Measurements from ENCODE around the gene KDM7A. TPM values are rescaled to one million over a fixed set of nuclear protein-coding genes. Genes with fewer than 3 reads are reported as not detected.

The KDM7A gene
- total RNA-seq, 4 donors from 2014 or later: 21.9 to 84.2 (median 54.6) TPM

DNA sequence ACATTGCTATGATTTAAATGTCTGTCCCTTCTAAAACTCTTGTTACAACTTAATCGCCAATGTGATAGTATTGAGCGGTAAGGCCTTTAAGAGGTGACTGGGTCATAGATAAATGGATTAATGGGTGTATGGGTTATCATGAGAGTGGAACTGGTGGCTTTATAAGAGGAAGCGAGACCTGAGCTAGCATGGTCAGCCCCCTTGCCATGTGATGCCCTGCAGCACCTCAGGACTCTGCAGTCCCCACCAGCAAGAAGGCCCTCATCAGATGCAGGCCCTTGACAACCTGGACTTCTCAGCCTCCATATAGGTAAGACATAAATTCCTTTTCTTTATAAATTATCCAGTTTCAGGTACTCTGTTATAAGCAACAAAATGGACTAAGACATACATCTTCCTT lies 129.6 kb downstream of the KDM7A start:
- no peak for DNase-seq
- peaks cover 0 to 3% (median 0%) of the 10 kb centered on the region in 4 donors for H3K36me3 ChIP-seq
- intact Hi-C loops (cut with DNase I; ENCODE audit: low total_unique reads): no loop called here
- no peaks in the 10 kb centered on the region for H3K27me3 ChIP-seq
- peaks cover 0 to 32% (median 21%) of the 10 kb centered on the region in 4 donors for H3K4me1 ChIP-seq
- no peaks in the 10 kb centered on the region for H3K9me3 ChIP-seq
- no peak overlapping the region for H3K4me3 ChIP-seq
- TF ChIP-seq POLR2AphosphoS5 (IDR thresholded peaks at IDR 0.05) (no peak), EP300 (IDR thresholded peaks at IDR 0.05; ENCODE audit: low read depth) (no peak), POLR2A (IDR thresholded peaks at IDR 0.05) (no peak)
- TF ChIP-seq, protein P1, sequence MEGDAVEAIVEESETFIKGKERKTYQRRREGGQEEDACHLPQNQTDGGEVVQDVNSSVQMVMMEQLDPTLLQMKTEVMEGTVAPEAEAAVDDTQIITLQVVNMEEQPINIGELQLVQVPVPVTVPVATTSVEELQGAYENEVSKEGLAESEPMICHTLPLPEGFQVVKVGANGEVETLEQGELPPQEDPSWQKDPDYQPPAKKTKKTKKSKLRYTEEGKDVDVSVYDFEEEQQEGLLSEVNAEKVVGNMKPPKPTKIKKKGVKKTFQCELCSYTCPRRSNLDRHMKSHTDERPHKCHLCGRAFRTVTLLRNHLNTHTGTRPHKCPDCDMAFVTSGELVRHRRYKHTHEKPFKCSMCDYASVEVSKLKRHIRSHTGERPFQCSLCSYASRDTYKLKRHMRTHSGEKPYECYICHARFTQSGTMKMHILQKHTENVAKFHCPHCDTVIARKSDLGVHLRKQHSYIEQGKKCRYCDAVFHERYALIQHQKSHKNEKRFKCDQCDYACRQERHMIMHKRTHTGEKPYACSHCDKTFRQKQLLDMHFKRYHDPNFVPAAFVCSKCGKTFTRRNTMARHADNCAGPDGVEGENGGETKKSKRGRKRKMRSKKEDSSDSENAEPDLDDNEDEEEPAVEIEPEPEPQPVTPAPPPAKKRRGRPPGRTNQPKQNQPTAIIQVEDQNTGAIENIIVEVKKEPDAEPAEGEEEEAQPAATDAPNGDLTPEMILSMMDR (IDR thresholded peaks at IDR 0.05): no peak
- in situ Hi-C loops (cut with MboI; ENCODE audit: low pct_ligation_motif_present in 1 of 4, low pct_unique_long_range_greater_than_20kb in 1 of 4, low sequenced_read_pairs in 3 of 4): no loop called here
- no peak overlapping the region for H3K27ac ChIP-seq
- 99 to 100% methylated on average over 2 to 3 of the region's 3 CpGs for WGBS, 2 donors (ENCODE audit: low coverage in 1 of 2)

DNA sequence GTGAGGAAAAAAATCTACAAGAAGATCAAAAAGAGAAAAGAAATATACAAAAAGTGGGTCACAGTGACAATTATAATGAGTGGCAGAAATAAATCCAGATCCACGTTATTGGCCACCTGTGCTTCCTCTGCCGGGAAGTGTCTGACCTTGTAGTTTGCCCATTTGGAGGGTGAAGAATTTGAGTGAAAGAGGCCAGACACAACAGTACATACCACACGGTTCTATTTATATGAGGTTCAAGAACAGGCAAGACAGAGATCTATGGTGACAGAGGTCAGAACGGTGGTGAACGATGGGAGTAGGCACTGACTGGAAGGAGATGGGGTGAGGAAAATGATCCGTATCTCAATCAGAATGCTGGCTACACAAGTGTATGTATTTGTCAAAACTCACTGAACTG lies 131.1 kb downstream of the KDM7A start:
- DNase-seq: no peak
- Histone ChIP-seq H3K9me3 (no peaks in the 10 kb centered on the region), H3K4me1 (peaks cover 0 to 32% (median 21%) of the 10 kb centered on the region in 4 donors), H3K36me3 (peaks cover 0 to 6% (median 2%) of the 10 kb centered on the region in 4 donors), H3K4me3 (no peak overlapping the region), H3K27ac (no peak overlapping the region), H3K27me3 (no peaks in the 10 kb centered on the region)
- in situ Hi-C loops (cut with MboI; ENCODE audit: low pct_ligation_motif_present in 1 of 4, low pct_unique_long_range_greater_than_20kb in 1 of 4, low sequenced_read_pairs in 3 of 4): no loop called here
- TF ChIP-seq, protein P1 (IDR thresholded peaks at IDR 0.05): no peak
- TF ChIP-seq POLR2AphosphoS5 (IDR thresholded peaks at IDR 0.05): no peak
- no peak for TF ChIP-seq POLR2A (IDR thresholded peaks at IDR 0.05)
- TF ChIP-seq EP300 (IDR thresholded peaks at IDR 0.05; ENCODE audit: low read depth): no peak
- intact Hi-C loops (cut with DNase I; ENCODE audit: low total_unique reads): no loop called here
- 74 to 79% methylated on average over 4 to 6 of the region's 6 CpGs for WGBS, 2 donors (ENCODE audit: low coverage in 1 of 2)

DNA sequence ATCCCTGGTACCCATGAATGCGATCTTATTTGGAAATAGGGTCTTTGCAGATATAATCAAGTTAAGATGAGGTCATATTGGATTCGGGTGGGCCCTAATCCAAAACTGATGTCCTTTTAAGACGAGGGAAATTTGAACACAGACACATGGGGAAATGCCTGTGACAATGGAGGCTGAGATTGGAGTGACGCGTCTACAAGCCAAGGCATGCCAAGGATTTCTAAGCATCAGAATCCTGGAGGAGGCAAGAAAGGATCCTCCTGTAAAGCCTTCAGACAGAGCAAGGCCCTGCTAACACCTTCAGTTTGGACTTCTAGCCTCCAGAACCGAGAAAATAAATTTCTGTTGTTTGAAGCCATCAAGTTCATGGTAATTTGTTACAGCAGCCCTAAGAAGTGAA lies 132.5 kb downstream of the KDM7A start:
- Histone ChIP-seq H3K27ac (no peak overlapping the region), H3K4me3 (no peak overlapping the region), H3K4me1 (peaks cover 0 to 20% (median 12%) of the 10 kb centered on the region in 4 donors), H3K27me3 (no peaks in the 10 kb centered on the region), H3K36me3 (peaks cover 0 to 14% (median 2%) of the 10 kb centered on the region in 4 donors), H3K9me3 (no peaks in the 10 kb centered on the region)
- in situ Hi-C loops (cut with MboI; ENCODE audit: low pct_ligation_motif_present in 1 of 4, low pct_unique_long_range_greater_than_20kb in 1 of 4, low sequenced_read_pairs in 3 of 4) (no loop called here), intact Hi-C loops (cut with DNase I; ENCODE audit: low total_unique reads) (no loop called here)
- TF ChIP-seq EP300 (IDR thresholded peaks at IDR 0.05; ENCODE audit: low read depth): no peak
- TF ChIP-seq POLR2A (IDR thresholded peaks at IDR 0.05): no peak
- TF ChIP-seq POLR2AphosphoS5 (IDR thresholded peaks at IDR 0.05): no peak
- TF ChIP-seq, protein P1 (IDR thresholded peaks at IDR 0.05): no peak
- 90 to 97% methylated on average over 4 to 6 of the region's 6 CpGs for WGBS, 2 donors (ENCODE audit: low coverage in 1 of 2)
- no peak for DNase-seq

DNA sequence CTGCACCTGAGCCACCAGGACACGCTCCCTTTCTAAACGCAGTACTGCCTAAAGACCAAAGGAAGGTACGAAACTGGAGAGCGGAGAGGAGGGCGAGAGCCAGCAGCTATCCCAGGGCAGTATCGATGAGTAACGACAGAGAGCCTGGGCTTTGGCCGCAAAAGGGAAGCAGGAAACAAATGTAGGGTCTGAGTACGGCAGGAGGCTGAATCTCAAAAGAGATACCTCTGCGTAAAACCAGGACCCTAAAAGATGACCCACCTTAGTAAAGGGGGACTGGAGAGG lies 134.5 kb downstream of the KDM7A start:
- TF ChIP-seq, protein P1 (IDR thresholded peaks at IDR 0.05): no peak
- TF ChIP-seq POLR2AphosphoS5 (IDR thresholded peaks at IDR 0.05): no peak
- no peak for TF ChIP-seq POLR2A (IDR thresholded peaks at IDR 0.05)
- TF ChIP-seq EP300 (IDR thresholded peaks at IDR 0.05; ENCODE audit: low read depth): no peak
- peaks cover 0 to 10% (median 3%) of the 10 kb centered on the region in 4 donors for H3K4me1 ChIP-seq
- H3K27ac ChIP-seq: no peak overlapping the region
- no peak overlapping the region for H3K4me3 ChIP-seq
- 95% methylated on average over 10 of the region's 10 CpGs; no CpG with 5 or more reads in 1 of the 2 donors for WGBS, 2 donors (ENCODE audit: low coverage in 1 of 2)
- no peak for DNase-seq
- H3K9me3 ChIP-seq: no peaks in the 10 kb centered on the region
- in situ Hi-C loops (cut with MboI; ENCODE audit: low pct_ligation_motif_present in 1 of 4, low pct_unique_long_range_greater_than_20kb in 1 of 4, low sequenced_read_pairs in 3 of 4): no loop called here
- intact Hi-C loops (cut with DNase I; ENCODE audit: low total_unique reads): no loop called here
- H3K27me3 ChIP-seq: no peaks in the 10 kb centered on the region
- peaks cover 0 to 20% (median 3%) of the 10 kb centered on the region in 4 donors for H3K36me3 ChIP-seq

All from transverse colon (tissue), 4 donors.